ENCODE measurements around the gene RGMA.

GRCh38 chr15:93019090-93019489, 69.9 kb downstream of the RGMA start:
- no peak for TF ChIP-seq POLR2A (IDR thresholded peaks at IDR 0.05; ENCODE audit: low read depth, low read length)
- TF ChIP-seq POLR2AphosphoS5 (IDR thresholded peaks at IDR 0.05; ENCODE audit: low read depth, low read length) = no peak
- no peak for TF ChIP-seq SPI1 (IDR thresholded peaks at IDR 0.05; ENCODE audit: low read depth, low read length)

Measured in GM12891 (cell line).